K562 (cell line): ENCODE measurements around the gene MBNL2. TPM values are rescaled to one million over a fixed set of nuclear protein-coding genes. Genes with fewer than 3 reads are reported as not detected.

Experiments used
- BACH1 ChIP-seq: fragments of 200-800 bp; sonication (Bioruptor generic); IDR thresholded peaks from 2 replicates; pipeline ENCODE4 v1.6.1; 2016; ENCODE audit warnings: missing genetic modification characterization, missing compliant biosample characterization
- C11orf30 ChIP-seq: fragments of 450-650 bp; IDR thresholded peaks from 2 replicates; pipeline ENCODE4 v1.6.1; 2016; ENCODE audit warnings: low read depth, mild to moderate bottlenecking
- ELK3 ChIP-seq: fragments of 450-650 bp; formaldehyde crosslinking; IDR thresholded peaks from 2 replicates; pipeline ENCODE4 v1.4.0; 2020; ENCODE audit warnings: mild to moderate bottlenecking
- HDGF ChIP-seq: fragments of 450-650 bp; IDR thresholded peaks from 2 replicates; pipeline ENCODE4 v1.6.1; 2016
- STAT5A ChIP-seq: IDR thresholded peaks from 2 replicates; pipeline ENCODE4 v1.6.1; 2012; ENCODE audit warnings: low read length, inconsistent platforms, borderline replicate concordance
- TFAM ChIP-seq: fragments of 250-450 bp; sonication (Bioruptor Pico); conservative IDR thresholded peaks from 2 replicates; pipeline ENCODE4 v1.5.0; 2021; ENCODE audit warnings: mild to moderate bottlenecking, moderate library complexity
- ZNF121 ChIP-seq: sonication (generic); formaldehyde crosslinking; conservative IDR thresholded peaks from 2 replicates; pipeline ENCODE4 v1.8.0; 2022; ENCODE audit warnings: missing genetic modification reagents
- ZNF316 ChIP-seq: fragments of 450-650 bp; IDR thresholded peaks from 2 replicates; pipeline ENCODE4 v1.6.1; 2016
- polyA plus RNA-seq, 8 experiments: library from polyadenylated mRNA; depleted of rRNA in 4 of 8; stranded (reverse) in 5 of 8; unstranded in 3 of 8; fragments of >200 nt; fragmentation: Nextera tagmentation in 2 of 8; fragmentation: Illumina TruSeq in 1 of 8; extraction: Ambion mirVana in 2 of 8; extraction: Trizol in 1 of 8; gene quantifications; 2 replicates each; pipeline versions ENCODE4 v1.2.1 to v1.2.3, GENCODE V29; 2011 to 2014; ENCODE audit warnings: inconsistent platforms in 1 of 8, missing spikeins in 1 of 8
- total RNA-seq, 7 experiments: library from RNA; depleted of rRNA in 6 of 7; stranded (reverse); fragments of >200 nt in 6 of 7; fragmentation: Illumina TruSeq in 2 of 7; extraction: Trizol in 2 of 7; gene quantifications; 2 replicates each; pipeline versions ENCODE4 v1.2.1 to v1.2.3, GENCODE V29; 2011 to 2021; ENCODE audit warnings: low replicate concordance in 1 of 7
- TF ChIP-seq, protein P1 (sequence below): fragments of 450-650 bp; formaldehyde crosslinking; conservative IDR thresholded peaks from 2 replicates; pipeline ENCODE4 v1.4.0; 2022; ENCODE audit warnings: mild to moderate bottlenecking, missing genetic modification characterization

The MBNL2 gene
- total and polyA plus RNA-seq, 9 of the 15 experiments (the other 6 are each of a cell fraction or from before 2014, with no cell fraction given): 7.0 to 24.8 (median 13.8) TPM

DNA sequence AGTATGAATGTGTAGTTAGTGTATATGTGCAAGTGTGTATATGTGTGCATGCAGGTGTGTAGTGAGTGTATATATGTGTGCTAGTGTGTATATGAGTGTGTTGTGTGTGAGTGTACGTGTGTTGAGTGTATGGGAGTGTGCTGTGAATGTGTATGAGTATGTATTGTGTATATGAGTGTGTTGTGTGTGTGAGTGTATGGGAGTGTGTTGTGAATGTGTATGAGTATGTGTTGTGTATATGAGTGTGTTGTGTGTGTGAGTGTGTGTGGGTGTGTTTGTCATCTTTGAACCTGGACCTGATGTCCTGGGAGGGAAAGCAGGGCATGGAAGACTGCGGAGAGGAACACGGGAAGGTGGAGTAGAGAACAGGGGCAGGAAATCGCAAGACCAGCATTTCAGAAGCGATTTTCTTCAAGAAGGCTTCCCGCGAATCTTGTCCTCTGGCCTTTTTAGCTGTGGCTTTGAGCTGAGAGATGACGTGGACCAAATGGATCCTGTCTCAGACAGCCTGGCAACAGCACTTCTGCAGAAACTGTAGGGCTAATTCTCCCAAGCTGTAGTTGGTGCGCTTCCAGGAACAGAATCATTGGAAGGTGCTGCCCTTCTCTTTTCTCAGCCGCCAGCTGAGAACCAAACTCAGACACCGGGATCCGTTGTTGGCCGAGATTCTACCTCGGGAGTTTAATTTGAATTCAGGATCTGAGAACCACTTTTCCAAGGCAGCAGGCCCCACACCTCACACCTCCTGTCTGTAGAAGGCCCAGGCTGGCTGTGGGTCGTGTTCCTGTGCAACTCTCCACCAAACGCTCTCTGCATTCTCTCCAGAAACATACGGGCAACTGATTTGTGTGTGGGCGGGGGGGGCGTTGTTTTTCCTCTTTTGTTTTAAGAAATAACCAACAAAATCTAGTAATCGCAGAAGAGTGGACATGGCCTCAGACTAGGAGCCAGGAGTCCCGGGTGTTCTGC is 117.2 kb downstream of the MBNL2 start (continued):
- TF ChIP-seq, protein P1, sequence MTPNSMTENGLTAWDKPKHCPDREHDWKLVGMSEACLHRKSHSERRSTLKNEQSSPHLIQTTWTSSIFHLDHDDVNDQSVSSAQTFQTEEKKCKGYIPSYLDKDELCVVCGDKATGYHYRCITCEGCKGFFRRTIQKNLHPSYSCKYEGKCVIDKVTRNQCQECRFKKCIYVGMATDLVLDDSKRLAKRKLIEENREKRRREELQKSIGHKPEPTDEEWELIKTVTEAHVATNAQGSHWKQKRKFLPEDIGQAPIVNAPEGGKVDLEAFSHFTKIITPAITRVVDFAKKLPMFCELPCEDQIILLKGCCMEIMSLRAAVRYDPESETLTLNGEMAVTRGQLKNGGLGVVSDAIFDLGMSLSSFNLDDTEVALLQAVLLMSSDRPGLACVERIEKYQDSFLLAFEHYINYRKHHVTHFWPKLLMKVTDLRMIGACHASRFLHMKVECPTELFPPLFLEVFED (CRISPR knock-in tag): peak; percentile 55; the same call in 1 of the 2 replicates
- TF ChIP-seq HDGF (no peak), BACH1 (tag) (no peak), ELK3 (no peak), C11orf30 (peak; percentile 64), STAT5A (peak; percentile 34; the same call in 1 of the 2 replicates), ZNF316 (peak; percentile 70), TFAM (CRISPR knock-in tag) (no peak), ZNF121 (CRISPR knock-in tag) (peak; percentile 80)
